ENCODE measurements around the gene EN2.
A peak's percentile ranks its signal among the peaks of the same experiment; 100 is the strongest.

Gene EN2

DNA sequence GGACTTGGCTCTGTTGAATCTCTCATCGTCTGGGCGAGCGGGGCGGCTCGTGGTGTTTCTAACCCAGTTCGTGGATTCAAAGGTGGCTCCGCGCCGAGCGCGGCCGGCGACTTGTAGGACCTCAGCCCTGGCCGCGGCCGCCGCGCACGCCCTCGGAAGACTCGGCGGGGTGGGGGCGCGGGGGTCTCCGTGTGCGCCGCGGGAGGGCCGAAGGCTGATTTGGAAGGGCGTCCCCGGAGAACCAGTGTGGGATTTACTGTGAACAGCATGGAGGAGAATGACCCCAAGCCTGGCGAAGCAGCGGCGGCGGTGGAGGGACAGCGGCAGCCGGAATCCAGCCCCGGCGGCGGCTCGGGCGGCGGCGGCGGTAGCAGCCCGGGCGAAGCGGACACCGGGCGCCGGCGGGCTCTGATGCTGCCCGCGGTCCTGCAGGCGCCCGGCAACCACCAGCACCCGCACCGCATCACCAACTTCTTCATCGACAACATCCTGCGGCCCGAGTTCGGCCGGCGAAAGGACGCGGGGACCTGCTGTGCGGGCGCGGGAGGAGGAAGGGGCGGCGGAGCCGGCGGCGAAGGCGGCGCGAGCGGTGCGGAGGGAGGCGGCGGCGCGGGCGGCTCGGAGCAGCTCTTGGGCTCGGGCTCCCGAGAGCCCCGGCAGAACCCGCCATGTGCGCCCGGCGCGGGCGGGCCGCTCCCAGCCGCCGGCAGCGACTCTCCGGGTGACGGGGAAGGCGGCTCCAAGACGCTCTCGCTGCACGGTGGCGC lies at the start of gene EN2:
Gene EN2 (plus strand): TSS at position 19 of the 767 bp plus-strand sequence. CDS start 249 bp downstream, at position 268.
- DNase-seq, result peak; percentile 5

DNA sequence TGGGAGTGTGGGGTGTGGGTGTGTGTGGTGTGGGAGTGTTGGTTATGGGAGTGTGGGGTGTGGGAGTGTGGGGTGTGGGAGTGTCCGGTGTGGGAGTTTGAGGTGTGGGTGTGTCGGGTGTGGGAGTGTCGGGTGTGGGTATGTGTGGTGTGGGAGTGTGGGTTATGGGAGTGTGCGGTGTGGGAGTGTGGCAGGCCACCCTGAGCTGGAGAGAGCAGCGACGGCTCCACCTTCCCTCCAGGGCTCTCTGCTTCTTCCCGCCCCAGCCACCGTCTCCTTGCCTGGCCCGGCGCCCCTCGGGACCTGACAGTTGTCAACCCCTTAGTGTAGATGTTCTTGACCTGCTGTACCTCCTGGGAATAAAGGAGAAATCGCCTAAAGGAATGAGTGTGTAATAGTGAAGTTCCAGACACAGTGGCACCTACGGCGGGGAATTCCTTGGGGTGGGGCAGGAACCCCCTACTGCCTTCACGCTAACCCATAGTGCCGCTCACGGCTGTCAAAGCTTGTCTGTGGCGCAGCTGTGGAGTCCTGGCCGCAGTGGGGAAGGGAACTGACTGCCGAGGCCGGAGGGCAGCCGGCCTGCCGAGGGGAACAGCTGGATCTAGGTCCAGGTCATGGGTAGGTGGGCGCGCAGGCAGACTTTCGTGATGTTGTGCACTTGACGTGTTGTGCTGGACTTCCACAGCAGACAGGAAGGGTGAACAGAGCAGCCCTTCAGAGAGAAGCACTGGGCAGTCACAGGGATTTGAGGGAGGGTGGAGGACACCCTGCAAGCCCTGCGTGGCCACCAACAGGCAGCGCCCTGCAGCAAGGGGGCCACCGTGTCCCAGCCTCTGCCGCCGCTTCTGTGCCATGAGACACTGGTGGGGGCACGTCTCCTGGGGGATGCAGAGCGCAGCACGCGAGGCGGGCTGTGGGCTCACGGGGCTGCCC lies 49.0 kb upstream of the EN2 start:
- DNase-seq, result no peak

DNA sequence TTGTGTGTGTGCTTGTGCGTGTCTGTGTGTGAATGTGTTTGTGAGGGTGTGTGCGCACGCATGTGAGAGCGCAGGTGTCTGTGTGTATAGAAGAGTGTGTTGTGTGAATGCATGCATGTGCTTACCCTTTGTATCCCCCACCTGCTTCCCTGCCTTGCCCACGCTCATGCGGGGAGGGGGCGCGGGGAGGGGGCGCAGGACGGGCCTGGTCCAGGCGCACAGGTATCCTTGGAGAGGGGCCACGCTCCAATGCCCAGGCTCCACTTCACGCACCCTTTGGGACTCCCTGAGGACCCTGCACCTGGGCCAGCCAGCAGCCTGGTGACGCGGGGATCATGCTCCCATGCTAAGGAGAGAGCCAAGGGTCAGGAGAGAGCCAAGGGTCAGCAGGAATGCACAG lies 47.9 kb upstream of the EN2 start:
- no peak for DNase-seq

DNA sequence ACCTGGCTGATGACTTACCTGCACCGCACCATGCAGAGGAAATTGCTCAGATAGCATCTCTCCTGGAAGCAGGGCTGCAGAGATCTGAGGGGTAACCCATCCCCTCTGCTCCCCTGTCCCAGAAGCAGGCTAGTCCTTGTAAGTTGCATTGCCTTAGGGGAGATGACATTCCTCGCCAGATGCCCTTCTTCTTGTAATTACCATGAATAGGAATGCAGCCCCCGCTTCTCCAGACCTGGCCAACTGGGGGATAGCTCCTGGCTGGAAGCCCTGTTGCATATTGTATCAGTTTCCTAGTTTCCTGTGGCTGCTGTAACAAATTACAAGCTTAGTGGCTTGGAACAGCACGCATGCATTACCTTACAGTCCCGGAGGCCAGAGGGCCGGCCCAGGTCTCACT lies 47.5 kb upstream of the EN2 start:
- DNase-seq, result no peak

DNA sequence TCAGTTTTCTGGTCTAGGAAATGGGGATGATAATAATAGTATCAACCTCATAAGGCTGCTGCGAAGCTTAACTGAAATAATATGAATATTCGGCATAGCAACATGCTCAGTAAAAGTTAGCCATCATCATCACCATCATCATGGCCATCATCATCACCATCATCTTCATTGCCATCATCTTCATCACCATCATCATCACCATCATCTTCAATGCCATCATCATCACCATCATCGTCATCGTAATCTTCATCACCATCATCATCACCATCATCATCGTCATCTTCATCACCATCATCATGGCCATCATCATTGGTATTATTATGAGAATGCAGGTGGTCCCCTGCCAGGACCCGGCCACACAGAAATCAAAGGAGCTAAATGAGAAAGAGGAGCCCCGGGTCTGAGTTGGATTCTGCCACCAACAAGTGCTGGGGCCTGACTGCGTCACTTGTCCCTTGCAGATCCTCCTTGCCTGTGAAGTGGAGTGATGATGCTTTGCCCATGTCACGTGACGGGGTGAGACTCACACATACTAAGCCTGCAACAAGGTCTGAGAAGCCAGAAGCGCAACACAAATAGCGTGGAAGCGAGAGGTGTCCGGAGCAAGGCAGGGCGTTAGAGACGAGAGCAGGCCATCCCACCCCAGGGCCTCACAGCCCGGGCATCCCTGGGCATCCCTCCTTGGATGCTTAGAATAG lies 46.1 kb upstream of the EN2 start:
- DNase-seq, result no peak

DNA sequence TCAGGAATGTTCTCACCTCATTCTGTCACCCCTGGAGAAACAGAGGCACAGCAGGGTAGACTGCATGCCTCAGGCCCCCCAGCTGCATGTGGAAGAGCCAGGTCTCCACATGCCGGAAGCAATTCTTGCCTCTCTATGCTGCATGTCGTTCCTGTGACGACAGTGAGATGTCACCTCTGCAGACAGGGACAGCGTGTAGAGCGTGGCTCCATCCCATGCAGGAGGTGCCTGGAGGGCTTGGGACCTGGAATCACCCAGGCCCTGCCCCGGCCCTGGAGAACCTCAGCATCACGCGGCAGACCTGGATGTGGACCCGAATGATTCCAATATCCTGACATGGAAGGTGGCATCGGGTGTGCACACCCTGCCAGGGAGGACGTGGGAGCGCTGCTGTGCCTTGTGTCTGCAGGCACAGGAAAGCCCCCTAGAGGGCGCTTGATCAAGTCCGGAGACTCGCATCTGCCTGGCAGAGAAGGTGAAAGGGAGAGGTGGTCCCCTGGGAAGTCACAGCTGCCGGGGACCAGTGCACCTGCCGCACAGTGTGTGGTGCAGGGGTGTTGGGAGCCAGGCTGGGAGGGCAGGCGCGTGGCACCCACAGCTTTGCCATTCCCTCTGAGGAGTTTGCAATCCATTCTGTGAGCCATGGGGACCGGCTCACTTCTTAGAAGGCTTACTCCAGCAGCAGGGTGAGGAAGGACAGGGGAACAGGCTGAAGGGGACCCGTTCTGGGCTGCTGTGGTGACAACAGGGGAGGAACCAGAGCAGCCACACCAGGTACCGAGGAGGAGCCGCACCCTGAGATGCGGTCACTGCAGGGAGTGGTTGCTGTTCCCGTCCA lies 45.3 kb upstream of the EN2 start:
- peak; percentile 83 for DNase-seq

DNA sequence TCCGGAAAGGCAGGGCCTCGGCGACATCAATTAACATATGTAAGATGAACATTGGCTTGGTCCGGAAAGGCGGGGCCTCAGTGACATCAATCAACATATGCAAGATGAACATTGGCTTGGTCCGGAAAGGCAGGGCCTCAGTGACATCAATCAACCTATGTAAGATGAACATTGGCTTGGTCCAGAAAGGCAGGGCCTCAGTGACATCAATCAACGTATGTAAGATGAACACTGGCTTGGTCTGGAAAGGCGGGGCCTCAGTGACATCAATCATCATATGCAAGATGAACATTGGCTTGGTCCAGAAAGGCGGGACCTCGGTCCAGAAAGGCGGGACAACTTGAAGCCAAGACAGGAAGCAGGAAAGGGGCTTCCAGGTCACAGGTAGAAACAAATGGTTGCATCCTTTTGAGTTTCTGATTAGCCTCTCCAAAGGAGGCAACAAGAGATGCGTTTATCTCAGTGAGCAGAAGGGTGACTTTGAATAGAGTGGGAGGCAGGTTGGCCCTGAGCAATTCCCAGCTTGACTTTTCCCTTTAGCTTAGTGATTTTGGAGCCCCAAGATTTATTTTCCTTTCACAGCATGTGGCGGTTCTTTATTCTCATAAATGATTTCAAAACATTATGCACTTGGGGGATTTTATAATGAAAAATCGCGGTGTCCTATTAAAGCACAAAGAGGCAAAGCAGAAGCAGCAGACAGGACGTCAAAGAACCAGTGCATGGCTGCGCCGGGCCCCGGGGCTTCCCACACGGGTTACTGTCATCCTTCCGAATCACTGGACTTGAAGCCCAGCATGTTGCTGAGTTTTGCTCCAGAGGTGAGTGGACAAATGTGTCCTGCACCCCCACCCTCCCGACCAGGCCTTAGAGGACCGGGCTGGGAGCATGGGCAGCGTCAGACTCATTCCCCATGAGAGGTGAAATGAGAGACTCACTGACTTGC lies 43.1 kb upstream of the EN2 start:
- DNase-seq, result no peak

DNA sequence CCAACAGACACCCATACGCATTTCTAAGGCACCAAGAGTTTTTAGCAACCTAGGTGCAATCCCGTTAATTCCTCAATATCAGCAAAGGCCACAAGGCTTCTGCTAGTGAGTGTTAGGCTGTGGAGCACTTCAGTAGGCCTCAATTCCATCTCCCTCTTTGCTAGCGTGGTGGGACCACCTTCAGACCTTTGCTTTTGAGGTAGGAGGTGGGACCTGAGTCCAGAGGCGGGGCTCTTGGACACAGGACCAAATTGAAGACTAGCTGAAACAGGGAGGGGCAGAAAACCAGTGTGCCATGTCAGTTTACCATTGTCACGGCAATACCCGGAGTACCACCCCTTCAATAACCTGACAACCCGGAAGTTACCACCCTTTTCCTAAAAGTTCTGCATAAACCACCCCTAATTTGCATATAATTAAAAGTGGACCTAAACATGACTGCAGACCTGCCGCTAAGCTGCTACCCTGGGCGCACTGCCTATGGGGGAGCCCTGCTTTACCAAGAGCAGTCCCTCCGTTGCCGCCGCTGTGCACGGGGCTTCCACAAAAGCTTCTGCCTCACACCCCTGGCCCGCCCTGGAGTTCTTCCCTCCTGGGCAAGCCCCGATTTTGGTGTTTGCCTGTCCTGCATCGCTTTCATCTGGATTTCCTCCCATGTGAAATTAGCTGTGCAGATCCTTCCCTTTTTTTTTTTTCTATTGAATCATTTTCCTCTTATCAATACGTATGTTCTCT lies 41.1 kb upstream of the EN2 start:
- DNase-seq, result no peak

DNA sequence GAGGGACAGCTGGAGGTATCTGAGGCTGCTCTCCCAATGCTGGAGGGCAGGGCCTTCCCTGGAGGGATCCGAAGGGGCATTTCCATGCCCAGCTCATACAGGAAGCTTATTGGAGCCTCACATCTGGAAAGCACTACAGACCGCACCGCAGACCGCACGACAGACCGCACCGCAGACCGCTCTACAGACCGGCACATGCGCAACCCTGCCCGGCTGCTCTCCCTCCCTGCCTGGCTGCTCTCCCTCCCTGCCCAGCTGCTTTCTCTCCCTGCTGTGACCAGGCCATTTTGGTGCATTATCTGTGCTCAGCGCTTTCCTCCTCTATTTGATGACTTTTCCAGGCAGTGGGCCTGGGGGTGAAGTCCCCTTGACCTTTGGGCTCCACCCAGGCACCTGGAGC lies 39.6 kb upstream of the EN2 start:
- DNase-seq, result no peak

DNA sequence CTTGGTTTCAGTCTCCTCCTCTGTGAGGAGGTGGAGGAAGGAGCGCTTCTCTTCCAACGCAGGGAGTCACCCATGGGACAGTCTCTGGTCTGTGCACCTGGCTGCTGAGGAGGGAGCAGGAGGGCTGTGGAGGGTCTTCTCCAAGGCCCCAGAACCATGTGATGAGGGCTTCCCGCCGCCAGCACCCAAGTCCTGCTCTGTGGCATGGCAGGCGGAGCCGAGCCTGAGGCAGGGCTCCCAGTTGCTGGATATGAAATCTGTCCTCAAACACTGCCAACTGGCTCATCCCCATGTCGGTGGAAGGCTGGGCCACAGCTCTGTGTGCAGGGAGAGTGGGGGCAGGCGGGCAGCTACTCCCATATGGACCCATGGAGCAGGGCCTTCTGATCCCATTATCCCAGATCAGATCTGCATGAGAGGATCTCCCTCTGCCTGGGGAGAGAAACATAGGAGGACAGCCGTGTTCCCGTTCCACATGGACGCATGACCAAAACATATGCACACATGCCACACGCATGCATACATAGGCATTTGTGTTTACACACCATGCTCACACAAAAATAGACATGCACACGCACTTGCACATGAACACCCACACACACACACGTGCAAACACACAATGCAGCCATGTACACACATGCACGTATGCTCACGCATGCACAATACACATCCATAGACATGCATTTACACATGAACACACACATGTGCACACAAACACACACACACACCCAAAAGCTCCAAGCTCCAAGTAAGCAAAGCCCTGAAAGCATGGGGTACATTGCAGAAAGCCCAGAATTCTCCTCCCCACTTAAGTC lies 38.8 kb upstream of the EN2 start:
- DNase-seq, result no peak

DNA sequence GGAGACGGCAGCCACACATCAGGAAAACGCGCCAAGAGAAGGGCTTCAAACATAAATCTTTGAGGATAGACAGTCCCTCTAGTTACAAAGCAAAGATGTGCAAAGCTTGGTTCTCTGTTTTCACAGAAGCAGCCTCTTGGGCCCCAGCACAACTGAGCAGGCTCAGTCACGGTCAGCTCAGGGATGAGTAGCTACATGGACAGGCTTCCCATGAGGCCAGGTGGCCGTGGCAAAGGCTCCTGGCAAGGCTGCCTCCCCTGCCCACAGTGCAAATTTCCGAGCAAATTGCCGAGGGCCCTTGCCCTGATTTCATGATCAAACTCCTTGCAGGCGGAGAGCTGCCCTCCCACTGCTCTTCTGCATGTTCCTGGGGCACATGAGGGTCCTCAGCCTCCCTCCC lies 37.8 kb upstream of the EN2 start:
- no peak for DNase-seq

DNA sequence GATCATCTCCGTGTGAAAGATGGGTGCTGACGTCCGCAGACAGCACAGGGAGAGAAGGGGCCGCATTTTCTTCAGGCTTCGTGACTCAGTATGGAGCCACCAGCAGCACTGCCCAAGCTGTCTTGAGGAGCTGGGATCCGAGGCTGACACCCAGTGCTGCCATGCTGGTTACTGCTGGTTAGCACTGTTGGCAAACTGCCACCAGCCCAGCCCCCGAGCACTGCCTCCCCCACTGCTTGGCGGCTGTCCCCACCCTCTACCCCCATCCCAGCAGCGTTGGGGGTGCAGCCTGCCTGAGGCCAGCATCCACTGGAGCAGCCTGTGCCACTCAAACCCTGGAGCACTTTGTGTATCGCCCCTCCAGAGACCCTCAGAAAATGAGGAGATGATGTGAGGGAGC lies 35.8 kb upstream of the EN2 start:
- DNase-seq, result no peak

DNA sequence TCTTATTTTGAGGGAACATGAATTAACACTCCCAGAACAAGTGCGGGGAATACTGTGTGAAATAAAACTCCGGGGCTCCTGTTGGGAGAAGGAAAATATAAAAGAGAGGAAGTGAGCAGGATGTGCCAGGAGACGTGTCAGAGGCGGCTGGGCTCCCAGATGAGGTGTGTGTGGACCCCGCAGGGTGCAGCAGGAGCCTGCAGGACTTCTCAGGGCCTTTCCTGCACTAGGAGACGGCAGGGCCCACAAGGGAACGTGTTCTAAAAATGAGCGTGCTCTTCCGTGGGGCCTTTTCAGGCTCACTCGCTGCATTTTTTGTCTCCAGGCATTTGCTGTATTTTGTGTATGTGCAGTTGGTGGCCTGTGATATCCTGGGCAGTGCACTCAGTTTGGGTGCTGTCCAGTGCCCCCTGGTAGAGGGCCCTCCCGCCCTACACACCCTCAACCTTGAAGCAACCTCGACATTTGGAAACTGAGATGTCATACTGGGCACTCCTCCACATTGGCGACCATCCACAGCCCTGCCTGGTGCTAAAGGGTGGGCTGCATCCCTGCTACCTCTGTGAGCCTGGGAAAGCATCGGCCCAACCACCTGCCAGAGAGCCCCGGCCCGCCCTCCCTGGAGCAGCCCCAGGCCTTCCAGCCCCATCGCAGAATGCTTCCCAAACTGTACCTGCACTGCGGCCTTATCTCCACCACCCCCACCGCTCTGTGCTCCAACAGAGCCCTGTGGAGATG lies 35.2 kb upstream of the EN2 start:
- DNase-seq, result no peak

DNA sequence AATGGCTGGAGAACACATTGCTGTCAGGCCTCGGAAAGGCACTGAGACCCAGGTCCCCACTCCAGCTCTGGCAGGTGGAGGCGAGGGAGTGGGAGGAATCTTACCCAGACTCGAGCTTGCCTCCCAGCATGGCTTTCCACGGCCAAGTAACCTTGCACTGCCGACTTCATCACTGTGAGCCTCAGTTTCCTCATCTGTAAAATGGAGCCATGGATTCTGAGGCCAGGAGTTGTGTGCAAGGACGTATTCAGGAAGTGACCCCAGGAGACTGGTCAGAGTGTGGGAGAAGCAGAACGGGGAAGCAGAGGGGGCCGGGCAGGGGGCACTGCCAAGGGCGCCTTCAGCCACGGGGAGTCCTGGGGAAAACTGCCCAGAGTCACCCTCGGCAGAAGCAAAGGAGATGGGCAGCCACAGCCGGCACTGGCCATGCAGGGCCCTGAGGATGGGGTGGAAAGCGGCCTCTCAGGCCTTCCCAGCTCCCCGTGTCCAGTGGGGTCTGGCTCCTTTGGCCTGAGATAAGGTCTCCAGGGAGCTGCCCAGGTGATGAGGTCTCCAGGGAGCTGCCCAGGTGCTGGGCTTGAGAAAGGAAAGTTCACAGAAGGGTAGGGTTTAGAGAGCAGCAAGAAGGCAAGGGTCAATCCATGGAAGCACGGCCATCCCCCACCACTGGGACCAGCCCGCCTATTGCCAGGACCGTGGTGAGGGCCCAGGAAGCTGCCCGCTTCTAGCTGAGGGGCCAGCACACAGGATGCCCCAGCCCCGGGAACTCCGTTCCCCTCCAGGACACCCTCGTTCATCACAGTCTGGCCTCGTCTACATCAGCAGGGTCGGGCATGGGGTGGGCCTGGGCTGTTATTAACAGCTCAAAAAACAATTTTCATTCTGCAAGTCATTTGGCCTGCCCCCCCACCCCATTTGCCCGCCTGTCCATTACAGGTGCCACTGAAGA lies 34.3 kb upstream of the EN2 start:
- no peak for DNase-seq

DNA sequence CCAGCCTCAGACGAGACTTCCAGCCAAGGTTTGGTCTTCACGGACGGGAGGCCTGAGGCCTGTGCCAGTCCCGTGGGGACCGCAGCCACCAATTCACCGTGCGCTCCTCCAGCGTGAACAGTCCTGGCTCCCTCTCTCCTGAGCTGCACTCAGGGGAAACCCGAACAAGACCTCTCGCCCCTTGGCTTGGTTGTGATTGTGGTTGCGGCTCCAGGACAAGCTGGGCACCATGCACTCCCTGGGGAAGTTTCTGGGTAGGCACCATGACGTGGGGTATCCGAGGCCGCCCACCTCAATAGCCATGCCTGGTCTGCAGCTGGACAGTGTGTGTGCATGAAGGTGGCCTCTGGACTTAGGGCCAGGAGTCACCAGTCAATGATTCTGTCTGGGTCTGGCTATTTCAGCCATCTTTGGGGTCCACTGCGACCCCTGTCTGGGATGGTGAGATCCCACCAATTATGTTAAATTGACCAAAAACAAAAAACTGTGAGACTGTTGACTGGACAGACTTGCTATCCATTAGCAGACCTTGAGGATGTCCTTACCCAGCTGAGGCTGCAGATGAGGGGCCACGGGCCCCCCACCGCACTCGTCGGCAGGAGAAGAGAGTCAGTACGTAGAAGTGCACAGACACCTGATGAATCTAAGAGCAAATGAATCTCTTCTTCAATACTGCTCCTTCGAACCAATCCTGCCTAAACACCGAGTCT lies 33.5 kb upstream of the EN2 start:
- DNase-seq, result no peak

DNA sequence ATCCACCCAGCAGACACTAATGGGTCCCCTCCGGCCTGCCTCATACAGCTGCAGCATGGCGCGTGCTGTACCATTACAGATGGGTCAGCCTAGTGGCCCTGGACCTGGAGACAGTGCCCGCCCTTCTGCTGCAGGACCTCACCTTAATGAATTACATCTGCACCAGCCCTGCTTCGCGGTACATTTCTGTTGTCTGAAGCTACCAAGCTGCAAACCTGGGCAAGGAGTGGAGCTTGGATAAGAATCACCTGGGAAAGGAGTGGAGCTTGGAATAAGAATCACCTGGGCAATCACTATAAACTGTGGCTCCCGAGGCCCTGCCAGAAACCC lies 33.0 kb upstream of the EN2 start:
- DNase-seq, result no peak

DNA sequence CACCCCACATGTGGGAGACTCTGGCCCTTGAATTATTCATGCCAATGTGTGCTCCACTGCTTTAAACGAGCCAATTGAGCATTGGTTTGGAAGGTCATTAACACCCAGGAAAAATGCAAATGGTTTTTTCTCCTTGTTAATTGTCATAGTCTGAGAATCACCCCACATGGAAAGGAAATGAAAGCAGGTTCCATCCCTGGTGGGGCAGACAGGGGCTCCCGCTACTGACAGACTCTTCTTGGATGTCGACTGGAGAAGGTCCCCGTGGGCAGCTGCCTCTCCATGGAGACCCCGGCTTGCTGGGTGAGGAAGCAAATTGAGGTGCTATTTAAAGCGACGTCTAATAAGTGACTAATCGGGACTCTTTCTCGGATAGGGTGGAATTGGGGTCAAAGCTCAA lies 32.0 kb upstream of the EN2 start:
- no peak for DNase-seq

Data from NCI-H1105 treated with DMSO at 0.1 percent for 48 hours (cell line).